Measurements from ENCODE around the gene TFIP11.

TFIP11 gene

GRCh38 chr22:26444777-26445176 lies 67.5 kb downstream of the TFIP11 start:
- no peak overlapping the region for H3K4me3 ChIP-seq (ENCODE audit: low read depth, low read length)
- no peak for TF ChIP-seq CTCF (IDR thresholded peaks at IDR 0.05; ENCODE audit: low read depth, low read length)

GRCh38 chr22:26443901-26444690 lies 68.2 kb downstream of the TFIP11 start:
- TF ChIP-seq CTCF (IDR thresholded peaks at IDR 0.05; ENCODE audit: low read depth, low read length), result no peak
- no peak overlapping the region for H3K4me3 ChIP-seq (ENCODE audit: low read depth, low read length)

GRCh38 chr22:26442086-26442756 lies 70.1 kb downstream of the TFIP11 start:
- H3K4me3 ChIP-seq (ENCODE audit: low read depth, low read length), result no peak overlapping the region
- no peak for TF ChIP-seq CTCF (IDR thresholded peaks at IDR 0.05; ENCODE audit: low read depth, low read length)

Measured in WI38 (cell line).